K562 (cell line): ENCODE data around the gene ZNF362. TPM values are rescaled to one million over a fixed set of nuclear protein-coding genes. Genes with fewer than 3 reads are reported as not detected.

Experiments used
- ATAC-seq: fragments of 200-7000 bp; cut with Tn5 transposase; 3 replicates; pipeline ENCODE4 v1.9.1; 2020; ENCODE audit warnings: moderate library complexity
- BruUV-seq: library from RNA; stranded (reverse); fragments of 400-500 nt; replicated peaks from 2 replicates; lab custom pipeline; 2021; lab: Mats Ljungman, UMichigan
- CTCF ChIA-PET: fragments of 300-600 bp; formaldehyde crosslinking; extraction: SDS; loops from one replicate; lab custom pipeline; 2021; ENCODE audit warnings: low intra/inter-chr PET ratio; lab: Yijun Ruan, JAX
- POLR2A ChIA-PET: fragments of 300-600, 350-650 bp; sonication (Branson Sonifier 250); formaldehyde crosslinking; extraction: SDS; loops from one replicate; lab custom pipeline; 2021; ENCODE audit warnings: antibody characterized with exemption, inconsistent platforms; lab: Yijun Ruan, JAX
- DNase-seq, 4 experiments: peaks; one replicate each; pipeline versions ENCODE4 v3.0.0 to v3.0.0-alpha.2; 2011 to 2018; ENCODE audit warnings: low spot score in 3 of 4, mixed read lengths in 3 of 4; ENCODE audit errors: extremely low read depth in 1 of 4
- FAIRE-seq: peaks from 2 replicates; lab custom pipeline; 2011; peaks lifted over from hg19 to GRCh38; lab: Jason Lieb, UNC
- H2AFZ ChIP-seq: 2 replicates; pipeline ENCODE4 v1.6.0; 2011; ENCODE audit warnings: low read depth, low read length, control low read depth, inconsistent platforms
- H3K27ac ChIP-seq: fragments of 200-600 bp; 3 replicates; pipeline ENCODE4 v1.8.0; 2011; ENCODE audit warnings: low read depth, mild to moderate bottlenecking, control low read depth, inconsistent platforms, low read length, moderate library complexity, mixed read lengths; ENCODE audit errors: extremely low read depth
- H3K27me3 ChIP-seq, 2 experiments: fragments of 300-600 bp in 1 of 2; 2 replicates in 1 of 2; 3 replicates in 1 of 2; pipeline versions ENCODE4 v1.6.0 to v1.8.0; 2011; ENCODE audit warnings: inconsistent platforms in 2 of 2, low read length in 2 of 2, mild to moderate bottlenecking in 1 of 2, mixed read lengths in 1 of 2, moderate library complexity in 1 of 2; ENCODE audit not compliant: control insufficient read depth in 2 of 2, insufficient read depth in 2 of 2
- H3K36me3 ChIP-seq: fragments of 300-600 bp; 3 replicates; pipeline ENCODE4 v1.8.0; 2011; ENCODE audit warnings: mild to moderate bottlenecking, low read length, inconsistent platforms; ENCODE audit not compliant: control insufficient read depth, insufficient read depth
- H3K4me1 ChIP-seq, 2 experiments: fragments of 200-600 bp in 1 of 2; replicated peaks in 1 of 2; 2 replicates in 1 of 2; 3 replicates in 1 of 2; pipeline versions ENCODE4 v1.5.1 to v1.8.0; 2011; ENCODE audit warnings: inconsistent platforms in 2 of 2, low read length in 2 of 2, mild to moderate bottlenecking in 1 of 2, mixed read lengths in 1 of 2, moderate library complexity in 1 of 2; ENCODE audit not compliant: control insufficient read depth in 2 of 2, insufficient read depth in 2 of 2
- H3K4me2 ChIP-seq: 2 replicates; pipeline ENCODE4 v1.6.1; 2011; ENCODE audit warnings: low read length, control low read depth, inconsistent platforms, mixed read lengths; ENCODE audit not compliant: insufficient read depth
- H3K4me3 ChIP-seq: fragments of 200-600 bp; sonication (generic), shearing (Covaris generic); 2 replicates; pipeline ENCODE4 v1.5.1; 2016; ENCODE audit warnings: control low read depth, inconsistent platforms
- H3K79me2 ChIP-seq: fragments of 200-600 bp; 3 replicates; pipeline ENCODE4 v1.8.0; 2011; ENCODE audit warnings: low read length, inconsistent platforms; ENCODE audit not compliant: control insufficient read depth, insufficient read depth
- H3K9ac ChIP-seq, 2 experiments: 2 replicates each; pipeline versions ENCODE4 v1.6.0 to v1.6.1; 2011; ENCODE audit warnings: low read depth in 2 of 2, low read length in 2 of 2, control low read depth in 1 of 2, inconsistent platforms in 1 of 2, mild to moderate bottlenecking in 1 of 2, mixed read lengths in 1 of 2; ENCODE audit not compliant: insufficient read depth in 1 of 2
- H3K9me1 ChIP-seq: one replicate; pipeline ENCODE4 v1.6.0; 2011; ENCODE audit warnings: inconsistent platforms, mild to moderate bottlenecking, low read length, moderate library complexity; ENCODE audit not compliant: control insufficient read depth, insufficient read depth
- H3K9me3 ChIP-seq: replicated peaks from 2 replicates; pipeline ENCODE4 v1.5.1; 2011; ENCODE audit warnings: low read depth, low read length, inconsistent platforms; ENCODE audit not compliant: control insufficient read depth, insufficient read depth
- H4K20me1 ChIP-seq: replicated peaks from 2 replicates; pipeline ENCODE4 v1.6.1; 2011; ENCODE audit warnings: low read length, inconsistent platforms, mixed read lengths; ENCODE audit not compliant: control insufficient read depth, insufficient read depth
- CREM ChIP-seq: IDR thresholded peaks from 2 replicates; pipeline ENCODE4 v1.6.1; 2014; ENCODE audit warnings: antibody characterized with exemption, low read depth
- MBD1 ChIP-seq: fragments of 250-450 bp; sonication (Bioruptor Pico); IDR thresholded peaks from 2 replicates; pipeline ENCODE4 v1.8.0; 2022; ENCODE audit warnings: inconsistent platforms
- MGA ChIP-seq: fragments of 450-650 bp; IDR thresholded peaks from 2 replicates; pipeline ENCODE4 v1.6.1; 2016; ENCODE audit warnings: mild to moderate bottlenecking, moderate library complexity
- ZBTB12 ChIP-seq: fragments of 250-450 bp; sonication (Bioruptor Pico); IDR thresholded peaks from 2 replicates; pipeline ENCODE4 v1.4.0; 2020
- ZKSCAN8 ChIP-seq: fragments of 200-800 bp; sonication (Bioruptor generic); IDR thresholded peaks from 2 replicates; pipeline ENCODE4 v1.6.1; 2016; ENCODE audit warnings: missing genetic modification characterization, missing compliant biosample characterization
- ZNF76 ChIP-seq: fragments of 250-450 bp; sonication (Bioruptor Pico); IDR thresholded peaks from 2 replicates; pipeline ENCODE4 v1.4.0; 2020; ENCODE audit warnings: mild to moderate bottlenecking, moderate library complexity, borderline replicate concordance
- ZNF79 ChIP-seq: fragments of 250-450 bp; sonication (Bioruptor Pico); IDR thresholded peaks from 2 replicates; pipeline ENCODE4 v1.4.0; 2020; ENCODE audit warnings: low read depth, mild to moderate bottlenecking, moderate library complexity
- WGBS: fragments of 100-300 bp; shearing (Covaris generic); methylation state at CpG from one replicate; pipeline ENCODE4 v1.1.6; 2016; ENCODE audit warnings: low coverage, mixed read lengths; ENCODE audit not compliant: insufficient coverage; ENCODE audit errors: missing lambda C conversion rate; 5-methylcytosine and 5-hydroxymethylcytosine counted together
- in situ Hi-C: fragments of 300-500 bp; cut with MboI; formaldehyde crosslinking; loops from 4 replicates; pipeline ENCODE4 v1.15.0; 2018; ENCODE audit warnings: inconsistent platforms, mixed read lengths
- intact Hi-C: fragments of 100-400 bp; cut with micrococcal nuclease; formaldehyde crosslinking; loops from 2 replicates; pipeline ENCODE4 v1.14.2; 2022
- polyA plus RNA-seq, 8 experiments: library from polyadenylated mRNA; depleted of rRNA in 4 of 8; stranded (reverse) in 5 of 8; unstranded in 3 of 8; fragments of >200 nt; fragmentation: Nextera tagmentation in 2 of 8; fragmentation: Illumina TruSeq in 1 of 8; extraction: Ambion mirVana in 2 of 8; extraction: Trizol in 1 of 8; gene quantifications; 2 replicates each; pipeline versions ENCODE4 v1.2.1 to v1.2.3, GENCODE V29; 2011 to 2014; ENCODE audit warnings: inconsistent platforms in 1 of 8, missing spikeins in 1 of 8
- total RNA-seq, 7 experiments: library from RNA; depleted of rRNA in 6 of 7; stranded (reverse); fragments of >200 nt in 6 of 7; fragmentation: Illumina TruSeq in 2 of 7; extraction: Trizol in 2 of 7; gene quantifications; 2 replicates each; pipeline versions ENCODE4 v1.2.1 to v1.2.3, GENCODE V29; 2011 to 2021; ENCODE audit warnings: low replicate concordance in 1 of 7

The ZNF362 gene
- total and polyA plus RNA-seq, 9 of the 15 experiments (the other 6 are each of a cell fraction or from before 2014, with no cell fraction given): 0.01 to 1.1 (median 0.35) TPM; not detected in 1

GRCh38 chr1:33220676-33221384, 35.5 kb upstream of the ZNF362 start:
- Histone ChIP-seq H3K9me3 (no peaks in the 10 kb centered on the region), H3K4me1 (no peaks in the 10 kb centered on the region), H3K9ac (no peak overlapping the region), H3K9me1 (no peaks in the 10 kb centered on the region), H4K20me1 (no peaks in the 10 kb centered on the region; the same call in 1 of the 2 replicates), H3K4me3 (no peak overlapping the region), H3K36me3 (no peaks in the 10 kb centered on the region), H3K27ac (no peak overlapping the region), H2AFZ (no peak overlapping the region), H3K27me3 (peaks cover 0 to 7% of the 10 kb centered on the region in 2 experiments; a peak in 1 of 5 replicates), H3K79me2 (no peaks in the 10 kb centered on the region), H3K4me2 (no peak overlapping the region)
- in situ Hi-C loops (no loop called here), intact Hi-C loops (no loop called here)
- FAIRE-seq (no peak), ATAC-seq (no peak), DNase-seq (no peak)
- BruUV-seq: no TSS peak
- POLR2A ChIA-PET: interaction anchor here (1.1 kb wide), 1 partner anchor 13 kb away, joined by 3 read pairs; no protein-coding TSS in a partner anchor
- under 1% methylated on average over 12 of the region's 12 CpGs for WGBS
- CTCF ChIA-PET: no interaction called here
- no peak for TF ChIP-seq MGA
- no peak for TF ChIP-seq CREM
- TF ChIP-seq ZBTB12 (CRISPR knock-in tag): no peak
- no peak for TF ChIP-seq ZNF79 (CRISPR knock-in tag)
- no peak for TF ChIP-seq ZKSCAN8 (CRISPR knock-in tag)
- TF ChIP-seq ZNF76: no peak
- TF ChIP-seq MBD1: no peak
